Measurements from ENCODE around the gene EXOC4. TPM values are rescaled to one million over a fixed set of nuclear protein-coding genes. Genes with fewer than 3 reads are reported as not detected.

The EXOC4 gene
- total RNA-seq, 4 donors from 2014 or later = 82.4 to 204 (median 128) TPM

DNA sequence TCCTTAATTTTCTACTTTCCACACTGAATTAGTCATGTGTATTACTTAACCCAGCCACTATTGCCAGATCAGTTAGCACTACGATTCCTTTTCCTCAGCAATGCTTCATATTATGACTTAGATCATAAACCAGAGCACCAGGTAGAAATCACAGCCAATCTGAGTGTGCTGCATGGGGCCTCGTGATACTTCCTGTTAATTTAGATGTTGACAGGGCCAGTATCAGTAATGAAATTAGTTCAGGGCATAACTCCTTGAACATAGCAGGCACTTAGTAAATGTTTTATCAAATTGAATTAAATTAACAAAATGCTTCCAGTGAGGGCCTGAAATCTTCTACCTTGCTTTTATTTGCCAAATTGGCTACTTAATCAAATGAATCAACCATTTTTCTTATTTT, 705.0 kb downstream of the EXOC4 start:
- Histone ChIP-seq H3K27me3 (no peaks in the 10 kb centered on the region), H3K36me3 (no peaks in the 10 kb centered on the region), H3K4me1 (no peaks in the 10 kb centered on the region), H3K4me3 (no peak overlapping the region), H3K27ac (no peak overlapping the region), H3K9me3 (no peaks in the 10 kb centered on the region)
- intact Hi-C loops (cut with DNase I; ENCODE audit: low total_unique reads) = no loop called here
- 69 to 76% methylated on average over 2 of the region's 2 CpGs for WGBS, 2 donors (ENCODE audit: low coverage in 1 of 2)
- in situ Hi-C loops (cut with MboI; ENCODE audit: low pct_ligation_motif_present in 1 of 4, low pct_unique_long_range_greater_than_20kb in 1 of 4, low sequenced_read_pairs in 3 of 4) = no loop called here
- TF ChIP-seq POLR2AphosphoS5 (IDR thresholded peaks at IDR 0.05) (no peak), POLR2A (IDR thresholded peaks at IDR 0.05) (no peak), EP300 (IDR thresholded peaks at IDR 0.05; ENCODE audit: low read depth) (no peak)
- TF ChIP-seq, protein P1, sequence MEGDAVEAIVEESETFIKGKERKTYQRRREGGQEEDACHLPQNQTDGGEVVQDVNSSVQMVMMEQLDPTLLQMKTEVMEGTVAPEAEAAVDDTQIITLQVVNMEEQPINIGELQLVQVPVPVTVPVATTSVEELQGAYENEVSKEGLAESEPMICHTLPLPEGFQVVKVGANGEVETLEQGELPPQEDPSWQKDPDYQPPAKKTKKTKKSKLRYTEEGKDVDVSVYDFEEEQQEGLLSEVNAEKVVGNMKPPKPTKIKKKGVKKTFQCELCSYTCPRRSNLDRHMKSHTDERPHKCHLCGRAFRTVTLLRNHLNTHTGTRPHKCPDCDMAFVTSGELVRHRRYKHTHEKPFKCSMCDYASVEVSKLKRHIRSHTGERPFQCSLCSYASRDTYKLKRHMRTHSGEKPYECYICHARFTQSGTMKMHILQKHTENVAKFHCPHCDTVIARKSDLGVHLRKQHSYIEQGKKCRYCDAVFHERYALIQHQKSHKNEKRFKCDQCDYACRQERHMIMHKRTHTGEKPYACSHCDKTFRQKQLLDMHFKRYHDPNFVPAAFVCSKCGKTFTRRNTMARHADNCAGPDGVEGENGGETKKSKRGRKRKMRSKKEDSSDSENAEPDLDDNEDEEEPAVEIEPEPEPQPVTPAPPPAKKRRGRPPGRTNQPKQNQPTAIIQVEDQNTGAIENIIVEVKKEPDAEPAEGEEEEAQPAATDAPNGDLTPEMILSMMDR (IDR thresholded peaks at IDR 0.05) = no peak
- no peak for DNase-seq

DNA sequence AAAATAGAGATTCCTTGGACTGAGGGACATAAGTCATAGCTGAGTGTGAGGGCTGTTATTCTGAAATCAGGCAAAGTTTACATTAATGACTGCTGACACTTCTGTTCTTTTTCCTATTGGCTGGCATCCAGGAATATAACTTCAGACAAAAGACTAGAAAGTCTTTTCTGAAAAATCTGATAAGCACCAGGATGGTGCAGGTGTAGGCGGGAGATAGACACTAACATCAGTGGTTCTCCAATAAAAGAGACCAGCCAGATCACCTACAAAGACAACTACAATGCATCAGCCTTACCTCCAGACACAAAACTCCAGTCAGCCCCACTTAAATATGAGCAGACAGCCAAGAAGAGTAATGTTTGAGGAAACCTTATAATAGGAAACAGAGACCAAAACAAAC, 705.9 kb downstream of the EXOC4 start:
- H3K4me3 ChIP-seq = no peak overlapping the region
- H3K36me3 ChIP-seq = no peaks in the 10 kb centered on the region
- H3K9me3 ChIP-seq = no peaks in the 10 kb centered on the region
- TF ChIP-seq, protein P1 (IDR thresholded peaks at IDR 0.05) = no peak
- TF ChIP-seq POLR2AphosphoS5 (IDR thresholded peaks at IDR 0.05) = no peak
- no peak for TF ChIP-seq EP300 (IDR thresholded peaks at IDR 0.05; ENCODE audit: low read depth)
- TF ChIP-seq POLR2A (IDR thresholded peaks at IDR 0.05) = no peak
- H3K4me1 ChIP-seq = no peaks in the 10 kb centered on the region
- WGBS, 2 donors (ENCODE audit: low coverage in 1 of 2) = 80 to 97% methylated on average over 1 of the region's 1 CpG
- no peak for DNase-seq
- in situ Hi-C loops (cut with MboI; ENCODE audit: low pct_ligation_motif_present in 1 of 4, low pct_unique_long_range_greater_than_20kb in 1 of 4, low sequenced_read_pairs in 3 of 4) = no loop called here
- no peaks in the 10 kb centered on the region for H3K27me3 ChIP-seq
- intact Hi-C loops (cut with DNase I; ENCODE audit: low total_unique reads) = no loop called here
- no peak overlapping the region for H3K27ac ChIP-seq

DNA sequence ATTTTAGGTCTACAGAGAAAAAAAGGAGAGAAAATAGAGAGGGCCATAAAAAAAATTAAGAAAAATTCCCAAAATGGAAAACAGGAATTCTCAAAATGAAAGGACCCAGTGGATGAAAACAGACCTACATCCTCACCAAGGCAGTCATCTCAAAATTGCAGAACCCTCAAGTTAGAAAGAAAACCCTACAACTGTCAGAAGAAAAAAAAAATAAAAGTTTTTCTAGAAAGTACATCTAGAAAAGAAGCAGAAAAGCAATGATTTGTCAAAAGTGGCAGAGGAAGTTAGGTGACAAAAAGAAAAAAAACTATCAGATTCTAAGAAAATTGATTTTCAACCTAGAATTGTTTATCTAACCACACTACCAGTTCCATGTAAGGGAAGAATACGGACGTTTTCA, 706.6 kb downstream of the EXOC4 start:
- in situ Hi-C loops (cut with MboI; ENCODE audit: low pct_ligation_motif_present in 1 of 4, low pct_unique_long_range_greater_than_20kb in 1 of 4, low sequenced_read_pairs in 3 of 4) (no loop called here), intact Hi-C loops (cut with DNase I; ENCODE audit: low total_unique reads) (no loop called here)
- DNase-seq = no peak
- TF ChIP-seq POLR2A (IDR thresholded peaks at IDR 0.05) (no peak), POLR2AphosphoS5 (IDR thresholded peaks at IDR 0.05) (no peak)
- Histone ChIP-seq H3K36me3 (no peaks in the 10 kb centered on the region), H3K4me3 (no peak overlapping the region), H3K27ac (no peak overlapping the region), H3K27me3 (no peaks in the 10 kb centered on the region), H3K4me1 (no peaks in the 10 kb centered on the region), H3K9me3 (peaks cover 0 to 3% of the 10 kb centered on the region in 2 donors)
- WGBS, 2 donors (ENCODE audit: low coverage in 1 of 2) = 85% methylated on average over 2 of the region's 2 CpGs

DNA sequence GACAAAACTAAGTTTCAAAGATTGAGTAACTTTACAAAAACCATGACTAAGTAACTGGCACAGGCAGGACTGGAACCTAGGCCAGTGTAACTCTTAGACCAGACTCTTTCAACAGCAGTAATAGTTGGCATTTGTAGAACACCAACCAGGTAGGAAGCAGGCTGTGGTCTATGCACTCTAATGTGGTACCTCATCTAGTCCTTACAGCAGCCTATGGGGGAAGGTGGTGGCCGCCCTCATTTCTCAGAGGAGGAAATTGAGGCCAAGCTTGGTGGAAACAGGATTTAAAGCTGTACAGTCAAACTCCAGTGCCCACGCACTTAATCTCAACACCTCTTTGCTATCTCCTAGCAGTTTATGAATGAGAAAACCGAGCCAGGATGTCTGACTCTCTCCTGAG, 708.8 kb downstream of the EXOC4 start:
- no peak overlapping the region for H3K27ac ChIP-seq
- no peak for DNase-seq
- 87% methylated on average over 3 of the region's 3 CpGs; no CpG with 5 or more reads in 1 of the 2 donors for WGBS, 2 donors (ENCODE audit: low coverage in 1 of 2)
- intact Hi-C loops (cut with DNase I; ENCODE audit: low total_unique reads) (no loop called here), in situ Hi-C loops (cut with MboI; ENCODE audit: low pct_ligation_motif_present in 1 of 4, low pct_unique_long_range_greater_than_20kb in 1 of 4, low sequenced_read_pairs in 3 of 4) (no loop called here)
- H3K9me3 ChIP-seq = peaks cover 0 to 9% of the 10 kb centered on the region in 2 donors
- H3K4me3 ChIP-seq = no peak overlapping the region
- H3K27me3 ChIP-seq = no peaks in the 10 kb centered on the region
- H3K36me3 ChIP-seq = no peaks in the 10 kb centered on the region
- no peaks in the 10 kb centered on the region for H3K4me1 ChIP-seq
- no peak for TF ChIP-seq POLR2A (IDR thresholded peaks at IDR 0.05)
- TF ChIP-seq, protein P1 (IDR thresholded peaks at IDR 0.05) = no peak
- no peak for TF ChIP-seq POLR2AphosphoS5 (IDR thresholded peaks at IDR 0.05)
- no peak for TF ChIP-seq EP300 (IDR thresholded peaks at IDR 0.05; ENCODE audit: low read depth)

DNA sequence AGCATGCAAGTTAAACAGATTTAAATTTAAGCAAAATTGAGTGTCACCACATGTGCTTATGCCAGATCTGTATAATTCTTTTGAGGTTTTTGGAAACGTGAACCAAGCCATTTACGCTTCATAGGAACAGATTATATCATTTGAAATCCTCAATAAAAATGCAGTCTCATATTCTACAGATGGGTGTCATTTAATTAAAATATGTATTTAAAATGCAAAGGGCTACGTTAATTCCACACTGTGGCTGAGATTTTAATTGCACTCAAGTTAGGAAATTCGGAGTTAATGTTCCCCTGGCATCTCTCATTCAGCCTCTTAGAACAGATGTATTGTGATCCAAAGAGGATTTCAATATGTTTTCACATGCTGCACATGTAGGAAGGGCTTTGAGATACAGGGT, 709.8 kb downstream of the EXOC4 start:
- TF ChIP-seq, protein P1 (IDR thresholded peaks at IDR 0.05) = no peak
- TF ChIP-seq POLR2AphosphoS5 (IDR thresholded peaks at IDR 0.05) (no peak), POLR2A (IDR thresholded peaks at IDR 0.05) (no peak), EP300 (IDR thresholded peaks at IDR 0.05; ENCODE audit: low read depth) (no peak)
- intact Hi-C loops (cut with DNase I; ENCODE audit: low total_unique reads) = no loop called here
- in situ Hi-C loops (cut with MboI; ENCODE audit: low pct_ligation_motif_present in 1 of 4, low pct_unique_long_range_greater_than_20kb in 1 of 4, low sequenced_read_pairs in 3 of 4) = no loop called here
- peaks cover 0 to 9% of the 10 kb centered on the region in 2 donors for H3K9me3 ChIP-seq
- 94 to 95% methylated on average over 4 of the region's 4 CpGs for whole genome bisulfite sequencing, 2 donors (ENCODE audit: low coverage in 1 of 2)
- H3K27me3 ChIP-seq = no peaks in the 10 kb centered on the region
- DNase-seq = no peak
- H3K4me3 ChIP-seq = no peak overlapping the region
- H3K4me1 ChIP-seq = no peaks in the 10 kb centered on the region
- no peaks in the 10 kb centered on the region for H3K36me3 ChIP-seq
- no peak overlapping the region for H3K27ac ChIP-seq

Data from transverse colon (tissue), 4 donors.